Activated effector memory CD4-positive, alpha-beta T cell treated with Interleukin-2 at 50 U/mL for 16 hours (primary cell): ENCODE results near the gene FOXP2.
"Not testable (repeated sequence)": the region's sequence is repeated elsewhere in the genome, so short reads cannot be mapped to it uniquely, and the experiment has no call there.

Source experiments
- DNase-seq: peaks from one replicate; pipeline ENCODE4 v3.0.0-alpha.2; 2020

FOXP2 gene

GRCh38 chr7:114606100-114606499 is 191.5 kb downstream of the FOXP2 start:
- no peak for DNase-seq

DNA sequence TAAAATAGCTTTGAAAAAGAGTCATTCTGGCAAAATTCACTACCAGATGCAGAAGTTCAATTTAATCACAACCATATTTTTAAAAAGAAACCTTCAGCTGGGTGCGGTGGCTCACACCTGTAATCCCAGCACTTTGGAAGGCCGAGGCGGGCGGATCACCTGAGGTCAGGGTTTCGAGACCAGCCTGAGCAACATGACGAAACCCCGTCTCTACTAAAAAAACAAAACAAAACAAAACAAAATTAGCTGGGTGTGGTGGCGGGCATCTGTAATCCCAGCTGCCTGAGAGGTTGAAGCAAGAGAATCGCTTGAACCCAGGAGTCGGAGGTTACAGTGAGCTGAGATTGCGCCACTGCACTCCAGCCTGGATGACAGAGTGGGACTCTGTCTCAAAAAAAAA is 194.2 kb downstream of the FOXP2 start:
- not testable (repeated sequence) for DNase-seq

GRCh38 chr7:114620208-114620607 is 205.6 kb downstream of the FOXP2 start:
- DNase-seq = no peak

DNA sequence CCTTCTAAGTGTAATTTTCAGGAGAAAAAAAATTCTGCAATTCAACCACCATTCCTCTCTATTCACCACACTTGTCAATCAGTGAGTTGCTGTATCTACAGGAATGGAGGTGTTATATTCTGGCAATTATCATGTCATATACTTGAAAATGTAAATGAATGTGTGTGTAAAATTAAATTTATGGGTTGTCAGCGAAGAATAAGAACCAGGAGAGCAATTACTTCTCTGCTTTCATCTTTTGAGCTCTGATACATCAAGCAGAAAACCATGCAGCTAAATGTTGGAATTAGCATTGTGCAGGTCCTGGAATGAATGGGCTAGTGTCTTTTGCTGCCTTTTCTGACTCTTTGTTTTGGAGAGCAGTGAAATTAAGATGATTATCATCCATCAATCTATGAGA is 207.6 kb downstream of the FOXP2 start:
- no peak for DNase-seq

GRCh38 chr7:114623146-114623545 is 208.5 kb downstream of the FOXP2 start:
- DNase-seq = no peak

- no peak for DNase-seq
These were observed 212.6 kb downstream of the FOXP2 start for GRCh38 chr7:114627231-114627630.

- DNase-seq = no peak
These were observed 213.7 kb downstream of the FOXP2 start for GRCh38 chr7:114628362-114628761.

DNA sequence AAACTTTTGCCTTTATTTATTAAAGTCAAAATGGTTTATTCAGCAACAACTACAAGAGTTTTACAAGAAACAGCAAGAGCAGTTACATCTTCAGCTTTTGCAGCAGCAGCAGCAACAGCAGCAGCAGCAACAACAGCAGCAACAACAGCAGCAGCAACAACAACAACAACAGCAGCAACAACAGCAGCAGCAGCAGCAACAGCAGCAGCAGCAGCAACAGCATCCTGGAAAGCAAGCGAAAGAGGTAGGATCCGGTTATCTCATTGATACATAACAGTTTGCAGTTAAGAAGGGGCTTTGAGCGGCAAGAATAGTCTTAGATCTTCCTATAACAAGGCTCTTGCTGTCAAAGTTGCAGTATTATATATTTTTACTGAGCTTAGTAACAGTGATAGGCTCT is 215.1 kb downstream of the FOXP2 start:
- no peak for DNase-seq

DNA sequence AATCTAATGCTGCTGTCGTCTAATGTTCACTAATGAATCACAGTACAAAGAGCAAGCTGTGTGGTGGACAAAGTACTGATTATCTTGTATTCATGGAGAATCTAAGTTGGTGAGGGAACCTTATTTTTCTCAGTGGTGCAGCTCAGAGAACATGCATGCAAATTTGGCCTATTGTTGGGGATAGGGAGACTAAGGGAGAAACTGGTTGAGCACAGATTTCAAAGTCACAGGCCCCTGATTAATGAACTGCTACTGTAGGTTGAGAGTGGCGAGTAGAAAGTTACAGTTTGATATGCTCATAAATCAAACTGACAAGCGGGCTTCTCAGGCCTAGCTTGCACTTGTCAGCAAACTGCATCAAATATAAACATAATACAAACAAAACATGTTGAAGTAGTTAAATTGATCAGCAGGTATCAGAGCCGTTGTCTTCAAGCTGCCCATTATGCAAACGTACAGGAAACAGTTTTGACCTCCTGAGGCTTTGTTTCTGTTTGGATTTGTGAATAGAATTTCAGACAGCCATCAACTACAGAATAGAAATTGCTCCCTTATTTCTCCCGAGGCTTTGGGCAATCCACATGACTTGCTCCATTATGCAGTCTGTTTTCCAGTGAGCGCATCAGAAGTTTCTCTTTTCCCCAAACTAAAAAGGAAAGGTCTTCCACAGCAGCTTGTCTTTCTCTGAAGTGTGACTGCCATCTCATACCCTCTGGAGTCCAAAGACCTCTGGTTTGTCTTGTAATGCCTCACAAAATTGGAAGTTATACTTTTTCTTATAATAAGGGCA is 215.8 kb downstream of the FOXP2 start:
- no peak for DNase-seq

DNA sequence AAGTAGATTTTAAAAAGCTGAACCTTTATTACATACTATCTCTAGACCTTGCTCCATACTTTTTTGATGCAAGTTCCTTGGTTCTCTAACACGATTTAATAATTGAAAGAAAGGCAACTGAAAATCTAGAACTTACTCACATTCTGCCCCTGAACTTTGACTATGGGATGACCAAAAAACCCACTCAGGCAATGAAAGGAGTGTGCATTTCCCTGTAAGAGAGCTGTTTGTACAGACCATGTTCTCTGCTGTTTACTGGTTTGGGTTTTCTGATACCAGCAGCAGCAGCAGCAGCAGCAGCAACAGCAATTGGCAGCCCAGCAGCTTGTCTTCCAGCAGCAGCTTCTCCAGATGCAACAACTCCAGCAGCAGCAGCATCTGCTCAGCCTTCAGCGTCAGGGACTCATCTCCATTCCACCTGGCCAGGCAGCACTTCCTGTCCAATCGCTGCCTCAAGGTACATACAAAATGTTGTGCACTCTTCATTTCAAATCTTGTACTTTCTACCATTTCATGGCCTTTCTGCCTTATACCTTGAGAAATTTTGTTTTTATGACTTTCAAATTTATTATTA is 216.7 kb downstream of the FOXP2 start:
- DNase-seq = no peak

DNA sequence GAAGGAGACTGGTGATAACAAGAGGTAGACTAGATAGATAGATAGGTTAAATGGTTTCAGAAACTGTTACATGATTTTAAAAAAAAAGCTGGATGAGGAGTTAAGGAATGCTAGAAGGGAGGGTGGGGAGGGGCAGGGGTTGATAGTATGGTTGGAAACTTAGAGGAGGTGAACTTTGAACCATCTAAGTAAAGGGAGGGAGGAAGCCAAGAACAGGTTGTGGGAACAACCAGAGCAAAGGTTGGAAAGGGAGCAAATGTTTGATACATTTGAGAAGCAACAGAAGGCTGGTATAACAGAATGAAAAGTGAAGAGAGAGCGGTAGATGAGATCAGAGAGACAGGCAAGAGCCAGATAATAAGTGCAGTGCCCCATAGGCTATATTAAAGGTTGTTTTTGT is 224.8 kb downstream of the FOXP2 start:
- no peak for DNase-seq

DNA sequence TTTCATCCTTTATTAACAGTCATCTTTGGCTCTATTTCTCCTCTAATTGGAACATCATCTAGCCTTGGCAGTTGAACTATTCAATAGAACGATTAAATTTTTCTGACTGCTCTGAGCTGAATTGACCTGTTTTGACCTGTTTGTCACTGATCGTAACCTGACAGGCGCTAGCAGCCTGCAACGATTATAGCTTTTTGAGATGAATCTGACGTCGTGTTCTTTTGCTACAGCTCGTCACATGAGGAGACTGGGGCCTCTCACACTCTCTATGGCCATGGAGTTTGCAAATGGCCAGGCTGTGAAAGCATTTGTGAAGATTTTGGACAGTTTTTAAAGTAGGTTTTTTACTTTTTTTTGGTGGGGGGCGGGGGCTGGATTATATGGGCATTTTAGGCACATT is 229.8 kb downstream of the FOXP2 start:
- DNase-seq = no peak

GRCh38 chr7:114645451-114645850 is 230.8 kb downstream of the FOXP2 start:
- DNase-seq = no peak

DNA sequence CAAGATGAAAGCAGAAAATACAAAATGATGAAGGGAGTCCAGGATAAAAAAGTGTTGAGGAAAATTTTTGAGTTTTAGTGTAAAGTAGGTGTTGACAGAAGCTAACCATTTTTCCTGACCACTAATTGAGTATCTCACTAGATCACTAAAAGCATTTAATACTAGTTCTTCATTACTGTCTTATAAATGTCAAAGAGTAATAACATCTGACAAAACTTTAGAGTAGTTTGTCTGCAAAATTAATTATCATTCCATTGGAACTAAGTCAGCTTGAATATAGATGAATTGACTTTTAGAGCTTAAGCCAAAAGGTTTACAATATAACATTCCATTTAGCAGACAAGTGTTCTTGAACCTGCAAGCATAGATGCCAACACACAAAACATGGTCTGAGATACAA is 232.9 kb downstream of the FOXP2 start:
- DNase-seq = no peak

- DNase-seq = no peak
These were observed 233.5 kb downstream of the FOXP2 start for GRCh38 chr7:114648117-114648516.

- no peak for DNase-seq
These were observed 234.1 kb downstream of the FOXP2 start for GRCh38 chr7:114648680-114649079.

GRCh38 chr7:114649689-114650088 is 235.1 kb downstream of the FOXP2 start:
- DNase-seq = no peak

DNA sequence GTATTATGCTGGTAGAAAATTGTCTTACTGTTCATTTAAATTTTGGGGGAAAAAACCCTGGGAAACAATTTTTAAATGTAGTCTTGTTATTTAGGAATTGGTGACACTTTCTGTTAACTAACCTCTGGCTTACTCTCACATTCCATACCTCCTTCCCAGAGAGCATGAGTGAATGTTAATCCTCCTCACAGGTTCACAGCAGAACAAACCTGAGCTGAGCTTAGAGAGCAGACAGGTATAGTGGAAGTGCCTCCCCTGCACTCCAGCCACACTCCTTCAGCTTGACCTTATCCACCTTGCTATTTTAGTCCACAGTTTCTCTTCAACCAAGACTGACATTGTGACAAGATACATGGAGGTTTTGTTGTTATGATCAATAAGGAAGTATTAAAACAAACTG is 235.9 kb downstream of the FOXP2 start:
- DNase-seq = no peak

GRCh38 chr7:114652041-114652440 is 237.4 kb downstream of the FOXP2 start:
- DNase-seq = no peak

DNA sequence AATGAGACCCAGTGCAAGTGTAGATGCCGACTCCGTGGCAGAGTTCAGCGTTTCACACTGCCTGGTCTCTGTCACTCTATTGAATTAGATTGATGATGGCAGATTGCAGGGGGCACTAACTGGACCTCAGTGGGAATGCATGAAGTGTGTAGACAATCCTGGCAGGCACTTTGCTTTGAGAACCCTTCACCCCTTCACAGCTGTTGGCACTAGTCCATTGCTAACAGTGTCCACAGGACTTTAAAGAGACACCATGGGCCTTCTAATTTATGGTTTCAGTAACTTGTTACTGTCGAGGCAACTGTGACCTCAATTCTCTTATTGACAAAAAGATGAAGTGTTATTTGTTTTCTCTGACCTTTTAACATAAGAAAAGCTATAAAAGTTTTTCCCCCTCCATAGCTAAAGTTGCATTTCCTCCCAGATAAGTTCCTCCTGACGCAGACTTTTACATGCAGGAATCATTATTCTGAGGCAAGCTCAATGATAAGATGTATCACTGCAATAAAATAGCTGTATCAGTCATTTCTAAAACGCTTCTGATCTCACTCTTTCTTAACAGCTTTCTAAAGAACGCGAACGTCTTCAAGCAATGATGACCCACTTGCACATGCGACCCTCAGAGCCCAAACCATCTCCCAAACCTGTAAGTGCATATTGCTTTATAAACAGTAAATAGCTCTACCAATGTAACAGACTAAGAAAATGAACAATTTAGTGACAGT is 238.9 kb downstream of the FOXP2 start:
- no peak for DNase-seq

DNA sequence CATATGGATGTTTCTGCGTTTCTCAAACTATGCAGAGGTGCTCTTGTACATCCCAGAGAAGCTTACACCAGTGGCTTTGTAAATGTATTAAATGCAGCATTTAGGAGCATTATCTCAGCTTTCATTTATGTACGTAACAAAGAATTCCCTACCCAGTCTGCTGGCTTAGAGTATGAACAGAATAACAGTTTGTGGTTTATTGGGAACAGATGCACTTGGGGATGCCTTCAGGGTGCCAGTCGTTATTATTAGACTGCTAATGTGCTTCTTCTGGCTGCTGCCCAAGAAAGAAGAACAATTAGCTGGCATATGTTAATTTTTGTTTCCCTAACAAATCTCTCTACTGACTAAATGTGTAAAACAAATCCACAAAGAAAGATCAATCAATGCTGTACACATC is 241.9 kb downstream of the FOXP2 start:
- no peak for DNase-seq

DNA sequence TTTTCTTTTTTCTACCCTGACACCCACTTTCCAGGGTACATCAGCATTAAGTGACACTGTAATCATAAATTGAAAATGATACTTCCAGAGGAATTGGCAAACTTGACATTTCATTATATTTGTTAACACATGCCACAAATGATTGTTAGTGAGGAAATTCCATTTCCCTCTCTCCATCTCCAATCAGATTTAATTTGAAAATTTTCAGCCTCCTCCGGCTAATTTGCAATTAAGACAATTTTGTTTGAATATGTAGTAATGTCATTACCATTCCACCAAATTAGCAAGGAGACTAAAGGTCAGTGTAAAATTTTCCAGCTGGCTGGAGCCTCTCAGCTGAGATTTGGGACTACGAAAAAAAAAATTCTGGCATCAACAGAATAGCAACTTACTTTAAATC is 242.7 kb downstream of the FOXP2 start:
- DNase-seq = no peak

DNA sequence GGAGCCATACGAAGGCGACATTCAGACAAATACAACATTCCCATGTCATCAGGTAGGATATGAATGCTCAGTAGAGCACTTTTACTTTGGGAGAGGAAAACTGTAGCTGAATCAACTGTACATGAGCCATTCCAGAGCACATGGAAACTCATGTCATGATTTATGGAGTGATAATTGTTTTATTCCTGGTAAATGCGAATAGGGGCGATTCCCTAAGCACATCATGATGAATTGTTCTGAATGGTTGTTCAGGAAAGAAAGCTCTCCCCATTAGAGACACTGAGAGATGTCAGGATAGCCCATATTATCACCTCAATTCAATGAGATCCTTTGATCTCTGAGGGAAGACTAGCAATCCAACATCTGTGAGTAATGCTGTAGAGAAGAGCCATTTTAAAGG is 243.6 kb downstream of the FOXP2 start:
- DNase-seq = no peak

DNA sequence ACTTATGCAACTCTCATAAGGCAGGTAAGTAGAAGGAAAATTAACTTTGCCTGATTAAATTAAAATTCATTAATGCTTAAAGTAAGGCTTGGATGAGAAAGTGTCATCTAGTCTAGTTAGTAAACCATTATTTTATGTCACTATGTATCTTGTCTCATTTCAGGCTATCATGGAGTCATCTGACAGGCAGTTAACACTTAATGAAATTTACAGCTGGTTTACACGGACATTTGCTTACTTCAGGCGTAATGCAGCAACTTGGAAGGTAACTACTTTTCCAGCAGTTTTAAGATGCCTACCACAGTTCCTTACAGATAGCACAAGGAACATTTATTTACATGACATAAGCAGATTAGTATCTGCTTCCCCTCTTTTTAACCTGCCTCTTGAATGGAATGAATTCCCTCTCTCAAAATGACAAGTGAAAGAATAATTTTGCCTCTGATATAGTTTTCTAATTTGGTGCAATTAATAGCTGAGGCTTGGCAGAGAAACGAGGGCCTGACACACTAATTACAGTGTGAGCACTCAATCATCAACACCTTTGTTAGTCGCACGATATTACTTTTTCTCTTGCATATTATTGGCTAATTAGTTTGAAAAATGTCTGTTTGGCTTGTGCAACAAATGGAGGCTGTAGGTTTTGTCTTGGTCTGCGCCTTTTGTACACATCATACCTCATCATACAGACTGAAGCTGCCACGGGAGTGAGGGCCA is 245.0 kb downstream of the FOXP2 start:
- DNase-seq = no peak
